ENCODE results near the gene TTC31. TPM values are rescaled to one million over a fixed set of nuclear protein-coding genes. Genes with fewer than 3 reads are reported as not detected.

Gene TTC31
- total and polyA plus RNA-seq, 12 donors, result 11.1 to 38.6 (median 20.9) TPM

GRCh38 chr2:74542978-74543377, 60.1 kb downstream of the TTC31 start:
- no peaks in the 10 kb centered on the region for H3K36me3 ChIP-seq (replicated peaks in 1 of 2)
- no peak for DNase-seq
- no peak overlapping the region for H3K4me3 ChIP-seq
- intact Hi-C loops (cut with DNase I), result no loop called here
- no peaks in the 10 kb centered on the region for H3K27me3 ChIP-seq
- no peaks in the 10 kb centered on the region for H3K4me1 ChIP-seq (replicated peaks in 1 of 2)
- WGBS, 4 donors, result 70 to 85% (median 80%) methylated on average over 1 of the region's 1 CpG
- TF ChIP-seq CTCF (IDR thresholded peaks at IDR 0.05), result no peak
- no peak for TF ChIP-seq POLR2A (IDR thresholded peaks at IDR 0.05)
- H3K27ac ChIP-seq, result no peak overlapping the region
- H3K9me3 ChIP-seq (replicated peaks in 1 of 3), result no peaks in the 10 kb centered on the region

Other genes with a start within 250 kb of the TTC31 start
- 1 to 10 TPM in 1 of 9 donors, under 1 TPM in 7, not detected in 1; 0.14 to 1.3 (median 0.74) TPM for gene SLC4A5, start 139.7 kb upstream of the TTC31 start, total RNA-seq
- gene SLC4A5, start 139.7 kb upstream of the TTC31 start, polyA plus RNA-seq, result 1 to 10 TPM in 1 of 3 donors, under 1 TPM in 2; 0.51 to 2.7 (median 0.71) TPM
- gene DCTN1, start 102.8 kb upstream of the TTC31 start, total RNA-seq, result 100 to 1,000 TPM; 106 to 188 (median 146) TPM
- 100 to 1,000 TPM; 142 to 258 (median 212) TPM for gene DCTN1, start 102.8 kb upstream of the TTC31 start, polyA plus RNA-seq
- gene C2orf81, start 61.5 kb upstream of the TTC31 start, total RNA-seq, result 1 to 10 TPM in 5 of 9 donors, under 1 TPM in 4; 0.36 to 4.7 (median 1.7) TPM
- gene C2orf81, start 61.5 kb upstream of the TTC31 start, polyA plus RNA-seq, result 1 to 10 TPM in 2 of 3 donors, under 1 TPM in 1; 0.46 to 7.1 (median 4.5) TPM
- gene WDR54, start 61.4 kb upstream of the TTC31 start, total RNA-seq, result 10 to 100 TPM in 7 of 9 donors, 1 to 10 TPM in 2; 7.5 to 23.9 (median 14.5) TPM
- 10 to 100 TPM in 2 of 3 donors, 1 to 10 TPM in 1; 6.4 to 20.2 (median 14.4) TPM for gene WDR54, start 61.4 kb upstream of the TTC31 start, polyA plus RNA-seq
- 10 to 100 TPM in 8 of 9 donors, 1 to 10 TPM in 1; 9.7 to 21.2 (median 13.8) TPM for gene RTKN, start 41.1 kb upstream of the TTC31 start, total RNA-seq
- 10 to 100 TPM in 2 of 3 donors, 1 to 10 TPM in 1; 7.4 to 35.6 (median 17.3) TPM for gene RTKN, start 41.1 kb upstream of the TTC31 start, polyA plus RNA-seq
- gene INO80B, start 28.0 kb upstream of the TTC31 start, total RNA-seq, result 100 to 1,000 TPM in 1 of 9 donors, 10 to 100 TPM in 8; 13.6 to 108 (median 35.4) TPM
- 100 to 1,000 TPM in 2 of 3 donors, 10 to 100 TPM in 1; 40.5 to 133 (median 124) TPM for gene INO80B, start 28.0 kb upstream of the TTC31 start, polyA plus RNA-seq
- 100 to 1,000 TPM in 7 of 9 donors, 10 to 100 TPM in 2; 60.9 to 176 (median 114) TPM for gene WBP1, start 24.6 kb upstream of the TTC31 start, total RNA-seq
- 100 to 1,000 TPM in 2 of 3 donors, 10 to 100 TPM in 1; 56.9 to 267 (median 244) TPM for gene WBP1, start 24.6 kb upstream of the TTC31 start, polyA plus RNA-seq
- 10 to 100 TPM; 32.9 to 72.6 (median 46.5) TPM for gene MOGS, start 17.7 kb upstream of the TTC31 start, total RNA-seq
- 10 to 100 TPM; 25.9 to 60.7 (median 46.4) TPM for gene MOGS, start 17.7 kb upstream of the TTC31 start, polyA plus RNA-seq
- 100 to 1,000 TPM in 6 of 9 donors, 10 to 100 TPM in 3; 30.2 to 191 (median 140) TPM for gene MRPL53, start 10.4 kb upstream of the TTC31 start, total RNA-seq
- 100 to 1,000 TPM in 2 of 3 donors, 10 to 100 TPM in 1; 26.4 to 167 (median 129) TPM for gene MRPL53, start 10.4 kb upstream of the TTC31 start, polyA plus RNA-seq
- 10 to 100 TPM in 7 of 9 donors, 1 to 10 TPM in 2; 7.4 to 46.0 (median 13.3) TPM for gene CCDC142, start 83 bp upstream of the TTC31 start, total RNA-seq
- 10 to 100 TPM in 1 of 3 donors, 1 to 10 TPM in 2; 3.2 to 17.5 (median 4.6) TPM for gene CCDC142, start 83 bp upstream of the TTC31 start, polyA plus RNA-seq
- gene LBX2, start 16.5 kb downstream of the TTC31 start, total RNA-seq, result 1 to 10 TPM in 2 of 9 donors, under 1 TPM in 6, not detected in 1; 0.18 to 2.0 (median 0.76) TPM
- gene LBX2, start 16.5 kb downstream of the TTC31 start, polyA plus RNA-seq, result under 1 TPM in 2 of 3 donors, not detected in 1; 0.40 to 0.72 TPM
- gene PCGF1, start 24.6 kb downstream of the TTC31 start, total RNA-seq, result 10 to 100 TPM; 15.4 to 38.9 (median 21.1) TPM
- 10 to 100 TPM; 35.4 to 38.3 (median 37.2) TPM for gene PCGF1, start 24.6 kb downstream of the TTC31 start, polyA plus RNA-seq
- 1 to 10 TPM in 4 of 9 donors, under 1 TPM in 1, not detected in 4; 0.46 to 3.9 (median 3.7) TPM for gene TLX2, start 31.4 kb downstream of the TTC31 start, total RNA-seq
- 10 to 100 TPM in 1 of 3 donors, 1 to 10 TPM in 1, under 1 TPM in 1; 0.75 to 22.8 (median 3.2) TPM for gene TLX2, start 31.4 kb downstream of the TTC31 start, polyA plus RNA-seq
- gene DQX1, start 43.1 kb downstream of the TTC31 start, total RNA-seq, result under 1 TPM in 2 of 9 donors, not detected in 7; 0.17 to 0.31 TPM
- under 1 TPM in 2 of 3 donors, not detected in 1; 0.17 to 0.32 TPM for gene DQX1, start 43.1 kb downstream of the TTC31 start, polyA plus RNA-seq
- gene AUP1, start 46.6 kb downstream of the TTC31 start, total RNA-seq, result 100 to 1,000 TPM in 6 of 9 donors, 10 to 100 TPM in 3; 88.5 to 124 (median 109) TPM
- 100 to 1,000 TPM; 118 to 527 (median 329) TPM for gene AUP1, start 46.6 kb downstream of the TTC31 start, polyA plus RNA-seq
- 10 to 100 TPM; 19.1 to 47.4 (median 37.0) TPM for gene HTRA2, start 46.9 kb downstream of the TTC31 start, total RNA-seq
- gene HTRA2, start 46.9 kb downstream of the TTC31 start, polyA plus RNA-seq, result 10 to 100 TPM; 25.6 to 42.0 (median 29.0) TPM
- 10 to 100 TPM in 7 of 9 donors, 1 to 10 TPM in 2; 7.7 to 26.4 (median 12.8) TPM for gene LOXL3, start 70.9 kb downstream of the TTC31 start, total RNA-seq
- gene LOXL3, start 70.9 kb downstream of the TTC31 start, polyA plus RNA-seq, result 10 to 100 TPM in 2 of 3 donors, 1 to 10 TPM in 1; 3.6 to 13.6 (median 11.2) TPM
- gene DOK1, start 71.6 kb downstream of the TTC31 start, total RNA-seq, result 10 to 100 TPM; 15.2 to 49.6 (median 22.8) TPM
- gene DOK1, start 71.6 kb downstream of the TTC31 start, polyA plus RNA-seq, result 10 to 100 TPM in 1 of 3 donors, 1 to 10 TPM in 2; 4.0 to 11.3 (median 5.5) TPM
- gene M1AP, start 165.2 kb downstream of the TTC31 start, total RNA-seq, result 1 to 10 TPM in 2 of 9 donors, under 1 TPM in 6, not detected in 1; 0.47 to 2.2 (median 0.88) TPM
- 1 to 10 TPM in 1 of 3 donors, under 1 TPM in 2; 0.55 to 1.3 (median 0.84) TPM for gene M1AP, start 165.2 kb downstream of the TTC31 start, polyA plus RNA-seq
- gene SEMA4F, start 171.2 kb downstream of the TTC31 start, total RNA-seq, result 10 to 100 TPM in 1 of 9 donors, 1 to 10 TPM in 8; 1.9 to 11.3 (median 4.8) TPM
- gene SEMA4F, start 171.2 kb downstream of the TTC31 start, polyA plus RNA-seq, result 1 to 10 TPM; 1.9 to 2.7 (median 2.1) TPM